Measurements from ENCODE around the gene IL32.

Gene IL32

DNA sequence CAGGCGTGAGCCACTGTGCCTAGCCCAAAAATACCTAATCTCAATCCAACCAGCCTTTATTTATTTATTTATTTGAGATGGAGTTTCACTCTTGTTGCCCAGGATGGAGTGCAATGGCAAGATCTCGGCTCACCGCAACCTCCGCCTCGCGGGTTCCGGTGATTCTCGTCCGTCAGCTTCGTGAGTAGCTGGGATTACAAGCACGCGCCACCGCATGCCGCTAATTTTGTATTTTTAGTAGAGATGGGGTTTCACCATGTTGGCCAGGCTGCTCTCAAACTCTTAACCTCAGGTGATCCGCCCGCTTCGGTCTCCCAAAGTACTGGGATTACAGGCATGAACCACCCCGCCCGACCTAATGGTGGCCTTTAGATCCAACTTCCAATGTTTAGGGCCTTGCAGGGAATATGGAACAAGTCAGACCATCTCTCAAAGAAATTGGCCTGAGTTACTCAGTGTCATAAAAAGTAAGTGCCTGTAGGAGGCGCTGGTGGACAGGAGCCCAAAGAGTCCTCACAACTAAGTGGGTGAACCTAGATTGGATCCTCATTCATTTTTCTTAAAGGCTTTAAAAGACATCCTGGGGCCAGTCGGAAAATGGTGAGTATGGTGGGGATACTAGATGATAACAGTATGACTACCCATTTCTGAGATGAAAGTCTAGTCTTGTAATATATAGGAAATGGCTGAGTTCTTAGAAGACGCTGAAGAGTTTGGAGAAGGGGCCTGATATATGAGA is 29.0 kb downstream of the IL32 start:
- WGBS (ENCODE audit: insufficient coverage, insufficient read length) = no CpG with 5 or more reads among the region's 22 CpGs
- peaks cover 4% of the 10 kb centered on the region; the same call in 1 of the 2 replicates for H3K4me1 ChIP-seq (ENCODE audit: control insufficient read depth, insufficient read depth, low read length)
- H3K4me3 ChIP-seq (ENCODE audit: low read length) = no peak overlapping the region
- peaks cover 35% of the 10 kb centered on the region for H3K36me3 ChIP-seq (ENCODE audit: control insufficient read depth, insufficient read depth, low read length)
- H3K9me3 ChIP-seq (ENCODE audit: control insufficient read depth, insufficient read depth, low read length) = no peaks in the 10 kb centered on the region
- DNase-seq (ENCODE audit: low read depth, low spot score) = no peak
- H3K27ac ChIP-seq (ENCODE audit: low read length) = no peak overlapping the region
- no peaks in the 10 kb centered on the region for H3K27me3 ChIP-seq (ENCODE audit: control insufficient read depth, insufficient read depth, low read length)

DNA sequence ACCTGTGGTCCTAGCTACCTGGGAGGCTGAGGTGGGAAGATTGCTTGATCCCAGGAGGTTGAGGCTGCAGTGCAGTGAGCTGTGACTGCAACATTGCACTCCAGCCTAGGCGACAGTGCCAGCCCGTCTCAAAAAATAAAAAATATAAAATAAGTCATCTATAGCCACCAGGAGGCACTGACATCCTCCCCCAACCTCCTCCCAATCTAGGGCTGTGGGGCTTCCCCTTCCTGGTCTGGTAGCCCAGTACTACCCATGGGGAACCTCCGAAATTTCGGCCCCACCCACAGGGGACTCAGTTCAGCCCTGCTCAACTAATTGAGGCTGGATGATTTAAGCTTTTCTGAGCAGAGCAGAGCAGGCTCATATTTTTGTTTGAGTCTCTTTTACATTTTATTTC is 30.4 kb downstream of the IL32 start:
- Histone ChIP-seq H3K27me3 (ENCODE audit: control insufficient read depth, insufficient read depth, low read length) (no peaks in the 10 kb centered on the region), H3K9me3 (ENCODE audit: control insufficient read depth, insufficient read depth, low read length) (no peaks in the 10 kb centered on the region), H3K4me3 (ENCODE audit: low read length) (no peak overlapping the region), H3K36me3 (ENCODE audit: control insufficient read depth, insufficient read depth, low read length) (peaks cover 24% of the 10 kb centered on the region), H3K27ac (ENCODE audit: low read length) (no peak overlapping the region), H3K4me1 (ENCODE audit: control insufficient read depth, insufficient read depth, low read length) (peaks cover 7% of the 10 kb centered on the region)
- no CpG with 5 or more reads among the region's 4 CpGs for WGBS (ENCODE audit: insufficient coverage, insufficient read length)
- no peak for DNase-seq (ENCODE audit: low read depth, low spot score)

DNA sequence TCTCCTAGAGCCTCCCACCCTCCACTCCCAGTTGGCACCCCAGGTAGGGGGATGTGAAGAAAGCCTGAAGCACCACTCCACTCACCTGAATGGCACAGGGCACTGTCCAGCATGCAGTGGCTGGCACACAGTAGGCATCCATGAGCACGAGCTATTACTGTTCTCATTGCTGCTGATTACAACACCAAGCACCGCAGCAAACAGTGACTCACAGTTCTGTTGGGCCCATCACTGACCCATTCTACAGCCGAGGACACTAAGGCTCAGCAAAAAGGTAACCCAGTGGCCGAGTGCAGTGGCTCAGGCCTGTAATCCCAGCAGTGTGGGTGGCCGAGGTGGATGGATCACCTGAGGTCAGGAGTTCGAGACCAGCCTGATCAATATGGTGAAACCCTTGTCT is 30.9 kb downstream of the IL32 start:
- Histone ChIP-seq H3K9me3 (ENCODE audit: control insufficient read depth, insufficient read depth, low read length) (no peaks in the 10 kb centered on the region), H3K27ac (ENCODE audit: low read length) (no peak overlapping the region), H3K4me3 (ENCODE audit: low read length) (no peak overlapping the region), H3K36me3 (ENCODE audit: control insufficient read depth, insufficient read depth, low read length) (peaks cover 20% of the 10 kb centered on the region), H3K27me3 (ENCODE audit: control insufficient read depth, insufficient read depth, low read length) (no peaks in the 10 kb centered on the region), H3K4me1 (ENCODE audit: control insufficient read depth, insufficient read depth, low read length) (peaks cover 9% of the 10 kb centered on the region)
- DNase-seq (ENCODE audit: low read depth, low spot score) = no peak
- WGBS (ENCODE audit: insufficient coverage, insufficient read length) = no CpG with 5 or more reads among the region's 6 CpGs

DNA sequence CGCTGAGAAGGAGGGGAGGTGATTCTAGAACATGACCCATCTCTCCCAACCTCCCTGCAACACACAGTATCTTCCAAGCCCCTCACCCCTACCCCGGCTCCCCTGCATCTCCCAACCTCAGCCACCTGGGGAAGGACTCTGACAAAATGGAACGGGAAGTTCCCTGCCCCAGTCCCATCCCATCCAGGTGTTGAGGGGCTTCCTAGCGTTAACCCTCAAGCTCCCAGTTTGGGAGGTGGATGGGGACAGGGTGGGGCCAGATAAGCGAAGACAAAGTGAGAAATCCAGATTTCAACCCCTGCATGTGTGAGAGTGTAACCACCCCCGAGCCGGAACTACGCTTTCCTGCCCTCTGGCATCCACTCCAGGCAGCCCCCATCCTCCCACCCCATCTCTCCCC is 31.8 kb downstream of the IL32 start:
- H3K27me3 ChIP-seq (ENCODE audit: control insufficient read depth, insufficient read depth, low read length) = no peaks in the 10 kb centered on the region
- no peaks in the 10 kb centered on the region for H3K9me3 ChIP-seq (ENCODE audit: control insufficient read depth, insufficient read depth, low read length)
- peak overlapping the region; percentile 75 for H3K27ac ChIP-seq (ENCODE audit: low read length)
- no peak for DNase-seq (ENCODE audit: low read depth, low spot score)
- peak overlapping the region; percentile 15; the same call in 1 of the 2 replicates for H3K4me3 ChIP-seq (ENCODE audit: low read length)
- no CpG with 5 or more reads among the region's 8 CpGs for WGBS (ENCODE audit: insufficient coverage, insufficient read length)
- peaks cover 9% of the 10 kb centered on the region for H3K4me1 ChIP-seq (ENCODE audit: control insufficient read depth, insufficient read depth, low read length)
- peaks cover 11% of the 10 kb centered on the region; the same call in 1 of the 2 replicates for H3K36me3 ChIP-seq (ENCODE audit: control insufficient read depth, insufficient read depth, low read length)

DNA sequence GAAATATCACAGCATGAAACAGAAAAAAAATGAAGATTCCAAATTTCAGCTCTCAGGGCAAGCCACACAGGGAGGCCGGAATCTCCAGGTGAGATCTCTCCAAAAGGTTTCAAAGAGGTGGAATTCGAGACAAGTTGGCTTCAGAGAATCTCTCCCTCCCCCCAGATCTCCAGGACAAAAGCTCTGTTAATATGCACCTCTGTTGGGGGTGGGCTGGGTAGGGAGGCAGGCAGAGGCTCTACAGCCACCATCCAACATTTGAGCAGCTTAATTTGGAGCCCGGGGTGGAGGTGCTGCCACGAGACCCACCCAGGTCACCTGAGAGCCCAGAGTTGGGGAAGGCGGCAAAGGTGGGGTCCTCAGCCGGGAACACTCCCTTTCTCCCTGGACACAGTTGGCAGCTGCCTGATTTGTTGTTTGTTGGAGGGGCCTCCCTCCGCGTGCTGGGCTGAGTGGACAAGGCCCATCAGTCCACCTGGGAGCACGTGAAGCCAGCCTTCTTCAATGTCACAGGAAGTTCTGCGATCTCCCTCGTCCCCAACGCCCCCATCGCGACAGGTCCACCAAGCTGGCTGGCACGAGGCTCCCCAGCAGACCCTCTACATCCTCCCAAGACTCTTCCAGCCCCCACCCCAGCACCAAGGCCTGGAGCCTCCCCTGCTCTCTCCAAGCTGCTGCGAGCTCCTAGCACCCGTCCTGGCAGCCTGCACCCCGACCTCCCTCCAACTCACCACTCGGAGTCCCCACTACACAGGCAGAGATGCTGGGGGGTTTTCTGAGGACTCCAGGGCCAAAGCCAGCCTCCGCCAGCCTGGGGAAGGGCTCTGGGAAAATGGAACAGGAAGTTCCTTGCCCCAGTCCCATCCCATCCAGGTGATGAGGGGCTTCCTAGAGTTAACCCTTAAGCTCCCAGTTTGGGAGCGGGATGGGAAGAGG is 33.3 kb downstream of the IL32 start, which contains the start of gene ZSCAN10:
Gene ZSCAN10, minus strand, starts transcription at position 836 of the 936 bp plus-strand sequence. CDS start 6,357 bp downstream, outside the sequence.
- no peaks in the 10 kb centered on the region for H3K9me3 ChIP-seq (ENCODE audit: control insufficient read depth, insufficient read depth, low read length)
- H3K36me3 ChIP-seq (ENCODE audit: control insufficient read depth, insufficient read depth, low read length) = 0 out of 2 replicates have a peak, but pooled peaks cover 4% of the 10 kb centered on the region
- peak within 1 kb of the TSS; percentile 75 for H3K27ac ChIP-seq (ENCODE audit: low read length)
- peaks cover 9% of the 10 kb centered on the region for H3K4me1 ChIP-seq (ENCODE audit: control insufficient read depth, insufficient read depth, low read length)
- H3K4me3 ChIP-seq (ENCODE audit: low read length) = peak within 1 kb of the TSS; percentile 73
- WGBS (ENCODE audit: insufficient coverage, insufficient read length) = no CpG with 5 or more reads among the region's 21 CpGs
- H3K27me3 ChIP-seq (ENCODE audit: control insufficient read depth, insufficient read depth, low read length) = no peaks in the 10 kb centered on the region
- DNase-seq (ENCODE audit: low read depth, low spot score) = no peak

DNA sequence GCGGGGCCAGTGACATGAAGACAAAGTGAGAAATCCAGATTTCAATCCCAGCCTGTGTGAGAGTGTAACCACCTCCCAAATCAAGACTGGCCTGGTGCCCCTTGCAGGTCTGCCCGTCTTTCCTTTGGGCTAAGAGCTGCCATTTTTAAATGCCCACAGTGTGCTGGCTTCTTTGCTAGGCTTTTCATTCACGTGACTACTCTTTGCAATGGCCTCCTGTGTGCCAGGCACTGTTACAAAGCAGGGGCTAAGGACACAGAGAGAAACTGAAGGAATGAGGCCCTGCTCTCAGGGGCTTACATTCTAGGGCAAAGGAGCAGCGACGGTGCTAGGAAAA is 33.9 kb downstream of the IL32 start:
- Histone ChIP-seq H3K4me3 (ENCODE audit: low read length) (peak overlapping the region; percentile 73; the same call in 1 of the 2 replicates), H3K4me1 (ENCODE audit: control insufficient read depth, insufficient read depth, low read length) (peaks cover 9% of the 10 kb centered on the region), H3K36me3 (ENCODE audit: control insufficient read depth, insufficient read depth, low read length) (0 out of 2 replicates have a peak, but pooled peaks cover 4% of the 10 kb centered on the region), H3K9me3 (ENCODE audit: control insufficient read depth, insufficient read depth, low read length) (no peaks in the 10 kb centered on the region), H3K27ac (ENCODE audit: low read length) (peak overlapping the region; percentile 36), H3K27me3 (ENCODE audit: control insufficient read depth, insufficient read depth, low read length) (no peaks in the 10 kb centered on the region)
- no CpG with 5 or more reads among the region's 5 CpGs for WGBS (ENCODE audit: insufficient coverage, insufficient read length)
- DNase-seq (ENCODE audit: low read depth, low spot score) = no peak

DNA sequence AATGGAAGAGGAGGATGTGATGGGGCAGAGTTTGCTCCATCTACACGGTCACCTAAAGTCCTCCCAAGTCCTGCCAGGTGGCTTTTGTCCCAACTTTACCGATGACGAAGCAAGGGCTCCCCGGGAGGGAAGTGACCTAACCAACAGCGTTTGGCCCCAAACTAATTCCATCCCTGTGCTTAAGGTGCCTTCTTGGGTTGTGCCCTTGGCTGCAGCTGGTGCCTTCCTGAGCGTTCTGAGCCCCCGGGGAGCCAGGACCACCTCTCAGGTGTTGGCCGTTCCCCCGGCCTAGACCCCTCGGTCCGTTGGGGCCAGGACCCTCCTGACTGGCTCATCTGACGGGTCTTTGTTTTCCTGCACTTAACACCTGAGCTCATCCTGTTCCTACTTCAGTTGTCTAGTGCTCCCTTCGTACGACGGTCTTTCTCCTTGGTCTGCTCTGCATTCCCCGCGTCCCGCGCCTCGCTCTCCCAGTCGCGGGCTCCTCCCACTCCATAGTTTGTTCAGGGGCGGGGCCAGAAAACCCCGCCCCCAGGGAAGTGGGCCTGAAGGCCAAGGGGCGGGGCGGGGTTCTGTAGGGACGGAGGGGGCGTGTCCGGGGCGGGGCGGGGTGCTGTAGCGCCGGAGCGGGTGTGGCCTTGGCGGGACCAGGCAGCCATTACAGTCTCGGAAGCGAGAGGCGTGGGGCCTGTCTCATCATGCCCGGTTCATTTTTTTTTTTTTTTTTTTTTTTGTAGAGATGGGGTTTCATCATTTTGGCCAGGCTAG is 34.5 kb downstream of the IL32 start:
- 0 out of 2 replicates have a peak, but pooled peaks cover 4% of the 10 kb centered on the region for H3K36me3 ChIP-seq (ENCODE audit: control insufficient read depth, insufficient read depth, low read length)
- peaks cover 9% of the 10 kb centered on the region for H3K4me1 ChIP-seq (ENCODE audit: control insufficient read depth, insufficient read depth, low read length)
- DNase-seq (ENCODE audit: low read depth, low spot score) = no peak
- no peaks in the 10 kb centered on the region for H3K9me3 ChIP-seq (ENCODE audit: control insufficient read depth, insufficient read depth, low read length)
- H3K27me3 ChIP-seq (ENCODE audit: control insufficient read depth, insufficient read depth, low read length) = no peaks in the 10 kb centered on the region
- peak overlapping the region; percentile 36 for H3K27ac ChIP-seq (ENCODE audit: low read length)
- peak overlapping the region; percentile 73 for H3K4me3 ChIP-seq (ENCODE audit: low read length)
- WGBS (ENCODE audit: insufficient coverage, insufficient read length) = no CpG with 5 or more reads among the region's 39 CpGs

DNA sequence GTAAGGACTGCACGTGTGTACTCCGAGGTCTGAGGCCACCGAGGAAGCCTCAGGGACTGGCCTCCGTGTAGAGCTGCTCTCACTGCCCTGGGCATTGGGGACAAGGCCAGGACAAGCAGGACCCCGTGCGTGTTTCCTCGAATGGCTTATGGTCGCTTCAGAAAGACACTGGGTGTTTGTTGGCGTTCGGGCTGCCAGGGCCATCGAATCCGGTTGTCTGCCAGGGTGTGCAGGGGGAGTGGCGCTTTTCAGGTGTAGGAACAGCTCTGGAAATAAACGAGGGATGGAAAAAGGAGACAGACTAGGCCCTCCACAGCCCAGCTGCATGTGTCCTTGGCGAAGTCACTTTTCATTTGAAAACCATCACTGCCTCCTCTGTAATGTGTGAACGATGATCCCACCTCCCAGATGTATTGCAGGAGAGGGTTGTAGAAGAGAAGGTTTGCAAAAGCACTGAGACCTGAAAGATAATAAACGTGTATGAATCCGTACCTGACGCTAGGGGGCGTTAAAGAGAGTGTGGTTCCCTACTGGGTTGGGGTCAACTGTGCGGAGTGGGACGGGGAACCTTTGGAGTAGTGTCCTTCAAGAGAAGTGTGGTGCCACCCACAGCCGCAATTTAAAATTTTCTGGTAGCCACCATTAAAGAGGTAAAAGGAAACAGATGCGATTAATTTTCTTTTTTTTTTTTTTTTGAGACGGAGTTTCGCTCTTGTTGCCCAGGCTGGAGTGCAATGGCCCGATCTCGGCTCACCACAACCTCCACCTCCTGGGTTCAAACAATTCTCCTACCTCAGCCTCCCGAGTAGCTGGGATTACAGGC is 35.8 kb downstream of the IL32 start:
- DNase-seq (ENCODE audit: low read depth, low spot score) = no peak
- no peak overlapping the region for H3K4me3 ChIP-seq (ENCODE audit: low read length)
- H3K9me3 ChIP-seq (ENCODE audit: control insufficient read depth, insufficient read depth, low read length) = no peaks in the 10 kb centered on the region
- H3K4me1 ChIP-seq (ENCODE audit: control insufficient read depth, insufficient read depth, low read length) = peaks cover 10% of the 10 kb centered on the region
- no CpG with 5 or more reads among the region's 29 CpGs for WGBS (ENCODE audit: insufficient coverage, insufficient read length)
- H3K27me3 ChIP-seq (ENCODE audit: control insufficient read depth, insufficient read depth, low read length) = no peaks in the 10 kb centered on the region
- no peak overlapping the region for H3K27ac ChIP-seq (ENCODE audit: low read length)
- H3K36me3 ChIP-seq (ENCODE audit: control insufficient read depth, insufficient read depth, low read length) = 0 out of 2 replicates have a peak, but pooled peaks cover 3% of the 10 kb centered on the region

DNA sequence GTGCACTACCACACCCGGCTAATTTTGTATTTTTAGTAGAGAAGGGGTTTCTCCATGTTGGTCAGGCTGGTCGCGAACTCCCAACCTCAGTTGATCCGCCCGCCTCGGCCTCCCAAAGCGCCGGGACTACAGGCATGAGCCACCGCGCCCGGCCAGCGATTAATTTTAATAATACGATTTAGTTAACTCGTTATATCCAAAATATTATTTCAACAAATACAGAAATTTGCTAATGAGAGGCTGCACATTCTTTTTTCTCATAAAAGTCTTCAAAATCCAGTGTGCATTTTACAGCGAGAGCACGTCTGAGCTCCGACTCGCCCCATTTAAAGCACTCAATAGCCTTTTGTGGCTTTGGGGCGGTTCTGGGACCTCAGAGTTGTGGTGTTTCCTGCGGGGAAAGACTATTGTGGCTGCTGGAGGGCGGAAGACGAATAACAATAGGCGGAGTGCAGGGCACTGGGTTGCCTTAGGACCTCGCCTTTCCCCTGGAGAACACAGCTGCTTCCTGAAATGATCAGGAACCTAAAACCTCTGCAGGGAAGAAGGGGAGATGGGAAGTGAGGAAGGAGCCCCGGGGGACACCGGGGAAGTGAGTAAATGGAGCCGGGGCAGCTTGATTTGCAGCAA is 36.5 kb downstream of the IL32 start:
- H3K27ac ChIP-seq (ENCODE audit: low read length) = no peak overlapping the region

More for the DNA sequence above, 36.5 kb downstream of the IL32 start:
- Histone ChIP-seq H3K4me1 (ENCODE audit: control insufficient read depth, insufficient read depth, low read length) (peaks cover 8% of the 10 kb centered on the region), H3K4me3 (ENCODE audit: low read length) (no peak overlapping the region), H3K36me3 (ENCODE audit: control insufficient read depth, insufficient read depth, low read length) (no peaks in the 10 kb centered on the region), H3K9me3 (ENCODE audit: control insufficient read depth, insufficient read depth, low read length) (no peaks in the 10 kb centered on the region), H3K27me3 (ENCODE audit: control insufficient read depth, insufficient read depth, low read length) (no peaks in the 10 kb centered on the region)
- DNase-seq (ENCODE audit: low read depth, low spot score) = no peak
- no CpG with 5 or more reads among the region's 27 CpGs for WGBS (ENCODE audit: insufficient coverage, insufficient read length)
